T47D (cell line): Measurements from ENCODE around the gene DUSP6.
"Not testable (repeated sequence)": the region's sequence is repeated elsewhere in the genome, so short reads cannot be mapped to it uniquely, and the experiment has no call there.

Source experiments
- DNase-seq, 2 experiments: peaks; one replicate each; pipeline versions ENCODE4 v3.0.0 to v3.0.0-alpha.2; 2011 to 2012; ENCODE audit warnings: low read depth in 1 of 2, low spot score in 1 of 2
- JUND ChIP-seq: IDR thresholded peaks from 2 replicates; pipeline ENCODE4 v1.6.1; 2012; ENCODE audit warnings: low read depth
- in situ Hi-C: cut with HindIII; loops from 2 replicates; pipeline ENCODE4 v1.10.0; 2016; ENCODE audit warnings: low sequenced_read_pairs, low pct_unique_long_range_greater_than_20kb

Gene DUSP6

DNA sequence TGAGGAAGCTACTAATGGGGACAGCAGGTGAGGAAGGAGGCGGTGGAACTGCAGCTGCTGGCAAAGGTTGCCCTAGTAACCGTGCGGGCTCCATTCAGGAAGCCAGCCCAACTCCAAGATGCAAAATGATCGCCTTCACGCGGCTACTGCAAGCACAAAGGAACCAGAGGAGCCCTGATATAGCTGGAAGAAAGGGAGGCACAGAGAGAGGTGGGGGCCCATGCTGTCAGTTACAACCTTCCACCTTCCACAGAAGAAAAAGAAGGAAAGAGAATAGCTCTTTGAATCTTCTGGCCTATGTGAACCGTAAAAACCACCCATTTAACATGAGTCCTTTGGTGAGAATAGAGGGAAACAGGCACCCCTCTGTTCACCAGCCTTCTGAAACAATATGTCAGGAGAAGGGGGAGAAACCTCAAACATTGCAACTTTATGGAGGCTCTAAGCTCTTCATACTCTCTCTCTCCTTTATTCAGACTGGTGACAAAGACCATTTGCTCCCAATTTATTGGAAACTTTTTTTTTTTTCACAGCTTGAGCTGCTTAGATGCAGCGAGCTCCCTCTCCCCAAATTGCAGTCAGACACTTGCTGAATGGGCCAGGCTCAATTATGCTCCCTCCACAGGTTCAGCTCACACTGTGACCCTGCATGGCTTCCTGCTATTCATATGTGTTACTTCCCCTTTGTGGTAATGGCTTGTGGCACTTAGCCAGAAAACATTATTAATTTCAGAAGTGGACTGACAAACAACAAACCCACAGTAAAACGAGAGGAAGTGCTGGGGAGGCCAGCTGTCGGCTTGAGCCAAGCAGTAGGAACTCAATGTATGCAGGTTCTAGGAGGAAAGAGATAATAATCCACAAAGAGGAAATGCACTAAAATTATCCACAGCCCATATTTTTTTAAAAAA, 6.2 kb downstream of the DUSP6 start:
- TF ChIP-seq JUND, result no peak
- DNase-seq, result peak in 1 of 2 experiments; percentile 43
- in situ Hi-C loops, result no loop called here

- in situ Hi-C loops, result no loop called here
- no peak for TF ChIP-seq JUND
- DNase-seq, result no peak
Measured at GRCh38 chr12:89345376-89345775, 6.9 kb downstream of the DUSP6 start.

- TF ChIP-seq JUND, result no peak
- DNase-seq, result no peak
- in situ Hi-C loops, result no loop called here
Measured at GRCh38 chr12:89344862-89345202, 7.5 kb downstream of the DUSP6 start.

GRCh38 chr12:89344043-89344861, 8.0 kb downstream of the DUSP6 start:
- TF ChIP-seq JUND, result no peak
- in situ Hi-C loops, result no loop called here
- no peak for DNase-seq

GRCh38 chr12:89343127-89343526, 9.2 kb downstream of the DUSP6 start:
- no peak for DNase-seq
- TF ChIP-seq JUND, result no peak
- in situ Hi-C loops, result no loop called here

DNA sequence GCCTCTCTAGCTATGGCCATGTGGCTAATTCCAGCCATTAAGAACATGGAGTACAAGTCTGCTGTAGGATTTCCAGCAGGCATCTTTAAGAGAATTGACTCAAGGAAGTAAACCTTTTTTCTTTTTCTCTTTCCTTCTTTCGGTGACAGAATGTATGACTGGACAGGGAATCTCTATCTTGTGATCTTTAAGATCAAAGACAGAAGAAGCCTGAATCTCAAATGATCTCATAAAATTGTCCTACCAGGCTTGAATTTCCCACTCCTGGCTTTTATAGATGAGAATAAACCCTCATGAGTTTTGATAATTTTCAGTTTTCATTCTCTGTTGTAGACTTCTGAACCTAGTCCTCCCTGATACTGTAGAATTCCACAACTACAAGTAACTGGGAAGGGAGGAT, 11.4 kb downstream of the DUSP6 start:
- no peak for TF ChIP-seq JUND
- no peak for DNase-seq
- in situ Hi-C loops, result no loop called here

DNA sequence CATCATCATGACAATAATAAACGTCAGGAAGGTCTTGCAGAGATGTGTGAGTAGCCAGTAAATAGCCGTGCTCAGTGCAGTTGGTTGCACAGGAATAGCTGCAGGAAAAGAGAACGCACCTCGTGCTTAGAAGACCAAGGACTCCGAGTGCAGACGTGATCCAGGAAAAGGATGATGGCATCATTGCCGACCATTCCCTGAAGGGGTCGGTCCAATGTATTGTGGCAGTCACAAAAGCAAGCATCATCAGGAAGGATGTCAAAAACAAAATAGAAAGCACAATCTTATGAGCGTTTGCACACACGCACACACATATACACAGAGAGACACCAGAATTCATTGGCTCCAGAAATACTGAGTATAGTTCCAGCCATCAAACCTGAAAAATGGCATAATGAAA, 12.8 kb downstream of the DUSP6 start:
- TF ChIP-seq JUND, result no peak
- DNase-seq, result no peak
- in situ Hi-C loops, result no loop called here

DNA sequence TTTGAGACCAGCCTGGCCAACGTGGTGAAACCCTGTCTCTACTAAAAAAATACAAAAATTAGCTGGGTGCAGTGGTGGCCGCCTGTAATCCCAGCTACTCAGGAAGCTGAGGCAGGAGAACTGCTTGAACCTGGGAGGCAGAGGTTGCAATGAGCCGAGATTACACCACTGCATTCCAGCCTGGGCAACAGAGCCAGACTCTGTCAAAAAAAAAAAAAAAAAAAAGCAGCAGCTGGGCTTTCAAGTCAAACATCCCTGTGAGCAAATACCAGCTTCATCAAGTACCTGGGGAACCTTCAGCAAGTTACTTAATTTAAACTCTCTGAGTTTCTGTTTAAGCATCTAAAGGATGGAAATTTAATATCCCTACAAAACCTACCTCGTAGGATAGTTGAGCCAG, 15.2 kb downstream of the DUSP6 start:
- DNase-seq, in situ Hi-C loops: not testable (repeated sequence)

DNA sequence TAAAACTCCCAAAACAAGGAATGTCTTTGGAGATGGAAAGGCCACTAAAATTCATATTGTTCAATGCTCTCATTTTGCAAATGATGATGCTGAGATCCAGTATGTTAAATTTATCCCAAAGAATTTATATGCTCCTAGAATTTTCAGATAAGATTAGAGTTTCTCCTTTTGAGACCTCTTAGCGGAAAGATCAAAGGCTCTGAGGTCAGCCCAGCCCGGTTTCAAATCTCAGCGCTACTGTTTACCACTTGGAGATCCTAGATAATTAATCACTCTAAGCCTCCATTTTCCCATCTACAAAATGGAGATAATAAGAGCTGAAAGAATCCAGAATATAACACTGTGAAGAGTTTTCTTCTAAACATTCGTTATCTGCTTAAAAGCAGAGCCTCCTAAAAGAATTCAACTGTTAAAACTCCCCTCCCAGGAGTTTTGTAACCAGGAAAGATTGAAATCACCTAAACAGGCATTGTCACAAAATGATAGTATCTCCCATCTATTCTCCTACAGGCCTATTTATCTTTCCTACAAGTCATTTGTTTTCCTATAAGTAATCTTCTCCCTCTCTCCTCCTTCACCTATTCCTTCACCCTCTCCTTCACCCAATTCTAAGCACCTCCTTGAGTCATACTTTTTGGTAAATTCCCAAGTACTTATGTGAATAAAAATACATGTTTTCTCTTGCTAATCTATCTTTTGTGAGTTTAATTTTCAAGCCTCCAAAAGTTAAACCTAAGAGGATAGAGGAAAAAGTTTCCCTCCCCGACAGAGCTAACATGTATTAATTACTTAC, 16.7 kb downstream of the DUSP6 start:
- in situ Hi-C loops, result no loop called here
- no peak for DNase-seq
- TF ChIP-seq JUND, result no peak

DNA sequence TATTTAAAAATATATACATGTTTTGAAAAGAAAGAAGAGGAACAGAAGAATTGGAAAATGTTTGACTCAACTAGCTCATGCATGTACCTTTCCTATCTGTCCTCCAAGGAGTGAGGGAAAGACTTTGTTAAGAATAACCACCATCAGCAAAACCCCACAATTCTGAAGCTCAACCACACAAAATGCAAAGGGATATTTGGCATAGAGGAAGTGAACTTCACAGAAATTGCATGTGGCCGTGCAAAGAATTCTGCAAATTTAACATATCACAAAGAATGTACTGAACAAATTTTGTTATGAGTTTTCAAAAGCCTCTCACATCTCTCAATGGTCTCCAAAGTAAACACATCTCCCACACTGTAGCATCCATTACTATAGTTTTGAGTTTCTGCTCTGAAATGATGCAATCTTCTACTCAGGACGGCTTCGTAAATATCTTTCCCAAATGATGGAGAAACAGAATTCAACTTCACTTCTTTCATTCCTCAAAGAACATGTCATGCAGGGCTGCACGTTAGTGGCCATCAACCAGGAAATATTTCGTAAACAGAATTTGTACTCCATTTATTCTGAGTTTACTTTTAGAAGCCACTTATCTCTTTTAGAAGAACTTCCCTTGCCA, 17.6 kb downstream of the DUSP6 start:
- in situ Hi-C loops, result no loop called here
- no peak for TF ChIP-seq JUND
- no peak for DNase-seq

DNA sequence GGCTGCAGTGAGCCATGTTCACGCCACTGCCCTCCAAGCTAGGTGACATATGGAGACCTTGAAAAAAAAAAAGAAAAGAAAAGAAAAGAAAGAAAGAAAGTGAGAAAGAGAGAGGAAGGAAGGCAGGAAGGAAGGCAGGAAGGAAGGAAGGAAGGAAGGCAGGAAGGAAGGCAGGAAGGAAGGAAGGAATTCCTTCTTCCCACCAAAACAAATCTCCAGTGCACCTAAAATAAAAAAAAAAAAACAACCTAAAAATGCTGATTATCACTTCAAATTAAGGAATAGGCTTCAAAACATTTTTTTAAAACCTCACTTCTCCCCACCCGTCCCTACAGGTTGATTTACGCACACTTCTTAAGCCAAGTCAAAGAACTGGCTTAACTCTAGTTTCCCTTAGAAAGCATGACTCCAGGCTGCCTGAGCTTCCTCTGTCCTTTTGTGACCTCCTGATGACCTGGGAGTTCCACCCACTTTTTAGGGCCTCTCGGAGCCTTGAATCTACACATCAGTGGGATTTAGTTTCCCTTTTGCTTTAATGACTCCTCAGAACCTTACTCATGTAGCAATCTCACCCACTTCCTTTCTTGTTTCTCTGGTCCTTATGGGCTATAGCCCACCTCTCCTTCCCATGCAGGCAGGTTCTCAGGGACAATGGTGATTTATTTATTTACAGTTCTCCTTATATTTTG, 18.6 kb downstream of the DUSP6 start:
- TF ChIP-seq JUND, result no peak
- in situ Hi-C loops, result no loop called here
- DNase-seq, result no peak
